HG03520 (cell line): ENCODE measurements around the gene AQP12B.
"Not testable (repeated sequence)": the region's sequence is repeated elsewhere in the genome, so short reads cannot be mapped to it uniquely, and the experiment has no call there.

Experiments
- ATAC-seq: cut with Tn5 transposase; IDR thresholded peaks from one replicate; pipeline ENCODE4 v1.9.1; 2021; ENCODE audit warnings: mild to moderate bottlenecking, moderate library complexity; ENCODE audit not compliant: unreplicated experiment

Gene AQP12B, protein sequence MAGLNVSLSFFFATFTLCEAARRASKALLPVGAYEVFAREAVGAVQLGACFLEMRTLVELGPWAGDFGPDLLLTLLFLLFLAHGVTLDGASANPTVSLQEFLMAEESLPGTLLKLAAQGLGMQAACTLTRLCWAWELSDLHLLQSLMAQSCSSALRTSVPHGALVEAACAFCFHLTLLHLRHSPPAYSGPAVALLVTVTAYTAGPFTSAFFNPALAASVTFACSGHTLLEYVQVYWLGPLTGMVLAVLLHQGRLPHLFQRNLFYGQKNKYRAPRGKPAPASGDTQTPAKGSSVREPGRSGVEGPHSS

DNA sequence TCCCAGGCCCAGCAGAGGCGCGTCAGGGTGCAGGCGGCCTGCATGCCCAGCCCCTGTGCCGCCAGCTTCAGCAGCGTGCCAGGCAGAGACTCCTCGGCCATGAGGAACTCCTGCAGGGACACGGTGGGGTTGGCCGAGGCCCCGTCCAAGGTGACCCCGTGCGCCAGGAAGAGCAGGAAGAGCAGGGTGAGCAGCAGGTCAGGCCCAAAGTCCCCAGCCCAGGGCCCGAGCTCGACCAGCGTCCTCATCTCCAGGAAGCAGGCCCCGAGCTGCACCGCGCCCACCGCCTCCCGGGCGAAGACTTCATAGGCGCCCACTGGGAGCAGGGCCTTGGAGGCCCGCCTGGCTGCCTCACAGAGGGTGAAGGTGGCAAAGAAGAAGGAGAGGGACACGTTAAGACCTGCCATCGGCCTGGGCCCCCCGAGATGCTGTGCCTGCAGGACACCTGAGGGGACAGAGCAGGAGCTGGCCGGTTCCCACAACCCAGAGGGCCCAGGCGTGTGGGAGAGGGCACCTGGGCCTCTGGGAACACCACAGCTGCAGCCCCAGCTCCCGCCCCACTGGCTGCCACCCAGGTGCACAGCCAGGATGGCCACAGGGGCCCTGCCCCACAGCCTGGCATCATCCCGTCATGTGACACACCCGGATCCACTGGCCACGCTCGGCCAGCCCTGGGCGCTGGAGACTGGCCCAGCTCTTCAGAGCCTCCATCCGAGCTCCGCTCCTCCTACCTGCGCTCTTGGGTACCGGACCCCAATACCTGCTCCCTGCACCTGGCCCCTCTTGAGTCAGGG is at the start of gene AQP12B:
AQP12B (minus strand) TSS at position 455 of the 794 bp plus-strand sequence; CDS start at position 407, 48 bp downstream.
- ATAC-seq: not testable (repeated sequence)

DNA sequence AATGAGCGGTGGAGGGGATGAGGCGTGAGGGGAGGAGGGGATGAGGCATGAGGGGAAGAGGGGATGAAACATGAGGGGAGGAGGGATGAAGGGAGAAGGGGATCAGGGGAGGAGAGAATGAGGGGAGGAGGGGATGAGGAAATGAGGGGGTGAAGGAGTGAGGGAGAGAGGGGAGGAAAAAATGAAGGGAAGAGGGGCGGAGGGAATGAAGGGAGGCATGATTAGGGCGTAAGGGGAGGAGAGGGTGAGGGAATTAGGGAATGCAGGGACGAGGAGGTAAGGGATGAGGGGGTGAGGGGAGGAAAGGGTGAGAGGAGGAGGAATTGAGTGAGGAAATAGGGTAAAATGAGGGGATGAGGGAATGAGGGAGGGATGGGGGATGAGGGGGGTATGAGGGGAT is 49.5 kb upstream of the AQP12B start:
- ATAC-seq: no peak

DNA sequence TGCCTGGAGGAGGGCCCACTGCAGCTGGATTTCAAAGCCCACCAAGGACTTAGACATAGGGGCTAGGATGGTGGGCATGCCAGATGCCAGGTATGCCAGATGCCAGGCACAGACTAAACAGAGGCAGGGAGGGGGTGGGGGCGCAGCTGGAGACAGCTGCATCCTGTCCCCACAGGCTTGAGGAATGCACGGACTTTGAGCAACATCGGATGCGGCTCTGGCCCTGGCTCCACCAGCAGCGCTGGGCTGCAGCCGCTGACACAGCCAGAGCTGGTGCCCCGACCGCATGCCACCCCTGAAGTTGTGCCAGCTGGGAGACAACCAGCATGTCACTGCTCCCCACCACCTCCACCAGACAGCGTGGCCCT is 48.5 kb upstream of the AQP12B start:
- ATAC-seq: no peak

DNA sequence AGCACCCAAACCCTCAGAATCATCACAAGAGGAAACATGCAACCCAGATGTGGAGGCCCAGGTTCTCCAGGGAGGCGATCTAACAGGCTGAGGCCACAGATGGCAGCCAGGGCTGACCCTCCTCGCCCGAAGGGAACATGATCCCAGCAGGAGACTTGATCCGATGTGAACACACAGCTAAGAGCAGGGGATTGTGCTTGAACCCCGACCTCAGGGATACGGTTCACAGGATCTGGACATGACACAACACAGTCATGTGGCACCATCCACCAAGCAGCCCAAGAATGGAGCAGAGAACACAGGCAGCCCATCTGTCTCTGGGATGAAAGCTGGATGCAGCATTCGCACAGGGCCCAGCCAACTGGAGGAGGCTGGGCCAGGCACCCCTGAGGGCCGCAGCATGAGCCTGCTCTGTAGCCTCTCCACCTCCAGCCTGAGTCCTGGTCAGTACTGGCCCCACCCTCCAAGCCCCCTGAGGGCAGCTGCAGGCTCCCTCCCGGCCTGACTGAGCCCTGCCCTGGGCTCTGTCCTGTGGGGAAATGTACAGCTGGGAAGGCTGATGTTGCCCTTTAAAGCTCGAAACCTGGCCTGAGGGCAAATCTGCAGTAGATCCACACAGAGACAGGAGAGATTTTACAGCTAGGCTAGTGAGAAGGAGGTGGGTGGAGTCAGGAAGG is 48.0 kb upstream of the AQP12B start:
- no peak for ATAC-seq

DNA sequence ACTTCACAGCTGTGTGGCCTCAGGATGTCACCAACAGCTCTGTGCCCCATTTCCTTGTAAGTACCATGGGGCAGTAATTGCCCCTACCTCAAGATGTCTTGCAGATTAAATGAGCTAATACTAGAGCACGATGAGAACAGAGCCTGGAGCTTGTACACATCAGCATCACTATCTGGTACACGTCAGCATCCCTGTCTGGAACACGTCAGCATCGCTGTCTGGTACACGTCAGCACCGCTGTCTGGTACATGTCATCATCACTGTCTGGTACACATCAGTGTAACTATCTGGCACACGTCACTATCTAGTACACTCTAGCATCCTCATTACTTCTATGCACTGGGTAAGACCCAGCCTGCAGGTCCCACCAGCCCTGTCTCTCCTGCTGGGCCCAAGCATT is 46.1 kb upstream of the AQP12B start:
- no peak for ATAC-seq

DNA sequence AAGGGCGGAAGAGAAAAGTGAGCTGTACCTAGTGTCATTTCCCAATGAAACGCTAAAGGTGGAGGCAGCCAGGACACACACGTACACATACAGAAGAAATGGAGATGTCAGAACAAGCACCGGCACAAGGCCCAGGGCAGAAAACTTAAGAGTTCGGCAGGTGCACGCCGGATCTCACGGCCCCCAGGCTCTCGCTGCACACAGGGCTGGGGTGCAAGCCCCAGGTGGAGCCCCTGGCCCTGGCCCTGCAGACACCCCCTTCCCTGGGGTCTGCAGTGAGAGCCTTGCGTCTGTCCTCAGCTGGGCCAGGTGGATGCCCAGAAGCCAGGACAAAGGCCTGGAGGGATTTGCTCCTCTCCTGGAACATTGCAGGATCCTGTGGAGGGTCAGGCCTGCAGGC is 45.7 kb upstream of the AQP12B start:
- no peak for ATAC-seq

DNA sequence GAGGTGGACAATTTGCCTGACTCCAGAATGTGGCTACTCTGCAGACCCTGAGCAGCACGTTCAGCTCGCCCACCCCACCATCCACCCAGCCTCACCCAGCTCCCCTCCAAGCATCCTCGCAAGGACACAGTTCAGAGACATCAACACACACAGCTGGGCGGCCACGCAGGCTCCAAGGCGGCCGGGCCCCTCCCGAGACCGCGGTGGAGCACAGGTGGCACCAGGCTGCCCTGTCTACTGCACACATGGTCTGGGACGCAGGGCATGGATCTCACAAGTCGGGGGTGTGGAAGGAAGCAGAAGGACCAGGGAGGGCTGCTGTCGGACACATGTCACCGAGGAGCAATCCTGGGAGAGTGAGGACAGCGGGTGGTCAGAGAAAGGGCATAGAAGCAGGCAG is 45.2 kb upstream of the AQP12B start:
- ATAC-seq: no peak

DNA sequence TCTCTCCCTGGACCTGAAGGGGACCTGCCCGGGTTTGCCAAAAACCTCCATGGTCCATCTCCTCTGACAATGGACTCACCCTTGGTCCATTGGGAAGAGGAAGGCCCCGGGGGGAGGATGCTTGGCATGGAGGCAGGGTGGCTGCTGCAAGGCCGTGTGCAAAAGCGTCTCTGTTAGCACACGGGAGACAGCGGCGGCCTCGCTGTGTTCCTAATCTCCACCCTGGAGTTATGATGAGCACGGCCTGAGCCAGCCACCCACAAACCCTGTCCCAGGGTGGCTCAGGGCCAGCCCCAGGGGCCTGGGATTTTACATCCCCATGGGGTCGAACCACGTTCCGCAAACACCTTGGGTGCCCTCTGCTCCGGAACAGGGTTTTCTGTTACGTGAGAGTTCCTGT is 44.8 kb upstream of the AQP12B start:
- no peak for ATAC-seq

DNA sequence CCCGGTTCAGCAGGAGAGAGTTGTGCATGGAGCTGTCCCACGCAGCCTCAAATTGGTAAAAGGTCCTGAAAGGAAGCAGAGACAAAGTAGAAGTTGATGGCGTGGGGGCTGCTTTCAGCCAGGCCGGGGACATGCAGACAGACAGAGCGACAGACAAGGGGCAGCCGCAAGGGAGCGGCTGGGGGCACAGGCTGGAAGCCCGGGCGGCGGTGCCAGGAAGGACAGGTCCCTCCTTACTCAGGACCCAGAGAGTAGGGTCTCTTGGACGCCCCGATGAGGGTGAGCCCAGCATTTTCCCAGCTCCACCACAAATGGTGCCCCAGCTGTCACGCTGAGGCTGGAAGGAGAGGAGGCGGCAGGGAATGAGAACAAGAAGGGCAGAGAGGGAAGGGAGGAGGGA is 44.2 kb upstream of the AQP12B start:
- no peak for ATAC-seq

DNA sequence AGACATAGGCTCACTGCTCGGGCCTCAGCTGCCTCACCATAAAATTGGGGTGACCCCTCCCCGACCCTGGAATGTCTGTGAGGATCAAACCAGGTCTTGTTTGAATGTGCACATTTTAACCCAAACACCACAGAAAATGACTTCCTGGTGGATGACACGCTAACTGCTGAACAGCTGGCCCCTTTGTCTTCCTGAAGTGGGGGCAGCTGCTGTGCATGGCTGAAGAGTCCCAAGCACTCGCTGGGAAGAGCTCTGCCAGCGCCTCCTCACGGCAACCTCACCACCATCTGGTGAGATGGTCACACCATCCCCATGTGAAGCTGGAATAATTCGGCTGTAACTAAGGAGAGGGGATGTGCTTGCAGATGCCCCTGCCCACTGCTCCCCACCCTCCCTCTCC is 43.0 kb upstream of the AQP12B start:
- ATAC-seq: no peak

DNA sequence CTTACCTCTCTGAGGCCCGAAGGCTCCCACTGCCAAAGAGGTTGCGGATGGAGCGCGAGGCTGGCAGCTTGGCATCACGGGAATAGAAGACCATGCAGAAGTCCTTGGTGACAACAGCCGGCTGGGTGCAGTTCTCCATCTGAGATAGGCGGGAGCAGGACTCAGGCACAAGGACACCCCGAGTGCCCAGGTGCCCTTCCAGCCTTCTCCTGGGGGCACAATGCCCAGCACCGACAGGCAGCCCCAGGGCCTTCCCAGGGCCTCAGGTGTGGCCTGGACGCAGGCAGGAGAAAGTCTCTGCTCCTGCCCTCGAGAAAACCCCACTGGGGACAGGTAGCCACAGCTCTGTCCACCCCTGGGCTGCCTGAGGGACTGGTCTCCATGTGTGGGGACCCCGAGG is 42.6 kb upstream of the AQP12B start:
- no peak for ATAC-seq

DNA sequence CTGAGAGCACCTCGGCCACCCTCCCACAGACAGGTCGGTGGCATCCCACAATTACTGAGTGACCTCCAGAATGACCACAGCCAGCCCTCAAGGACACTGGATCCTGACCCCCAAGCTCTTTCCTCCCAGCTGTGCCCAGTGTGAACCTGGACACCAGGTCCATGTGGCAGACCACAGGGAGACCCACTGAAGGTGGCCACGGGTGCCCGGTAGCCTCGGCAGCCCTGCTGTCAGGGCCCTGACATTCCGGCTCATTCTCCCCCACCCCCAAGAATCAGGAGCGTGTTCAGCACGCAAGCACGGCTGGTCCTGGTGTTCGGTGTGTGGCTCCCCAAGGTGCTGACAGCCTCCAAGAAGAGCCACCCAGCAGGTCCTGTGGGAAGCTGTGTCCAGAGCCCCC is 41.7 kb upstream of the AQP12B start:
- ATAC-seq: no peak

DNA sequence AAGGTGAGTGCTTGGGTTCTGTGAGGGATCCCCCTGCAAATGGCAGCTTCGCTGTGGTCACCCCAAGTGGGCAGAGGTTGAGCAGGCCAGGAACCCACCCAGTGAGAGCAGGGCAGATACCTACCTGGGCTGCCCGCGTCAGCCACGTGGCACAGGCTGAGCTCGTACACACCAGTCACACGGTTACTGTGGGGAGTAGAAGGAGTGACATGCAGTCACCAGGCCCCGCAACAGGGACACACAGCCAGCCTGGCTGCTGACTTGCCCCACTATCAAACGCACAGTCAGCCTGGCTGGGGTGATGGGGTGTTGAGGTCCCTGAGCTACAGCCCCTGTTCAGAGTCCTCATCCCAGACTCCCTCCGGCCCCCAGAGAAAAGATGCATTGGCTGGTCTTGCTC is 41.2 kb upstream of the AQP12B start:
- ATAC-seq: no peak

DNA sequence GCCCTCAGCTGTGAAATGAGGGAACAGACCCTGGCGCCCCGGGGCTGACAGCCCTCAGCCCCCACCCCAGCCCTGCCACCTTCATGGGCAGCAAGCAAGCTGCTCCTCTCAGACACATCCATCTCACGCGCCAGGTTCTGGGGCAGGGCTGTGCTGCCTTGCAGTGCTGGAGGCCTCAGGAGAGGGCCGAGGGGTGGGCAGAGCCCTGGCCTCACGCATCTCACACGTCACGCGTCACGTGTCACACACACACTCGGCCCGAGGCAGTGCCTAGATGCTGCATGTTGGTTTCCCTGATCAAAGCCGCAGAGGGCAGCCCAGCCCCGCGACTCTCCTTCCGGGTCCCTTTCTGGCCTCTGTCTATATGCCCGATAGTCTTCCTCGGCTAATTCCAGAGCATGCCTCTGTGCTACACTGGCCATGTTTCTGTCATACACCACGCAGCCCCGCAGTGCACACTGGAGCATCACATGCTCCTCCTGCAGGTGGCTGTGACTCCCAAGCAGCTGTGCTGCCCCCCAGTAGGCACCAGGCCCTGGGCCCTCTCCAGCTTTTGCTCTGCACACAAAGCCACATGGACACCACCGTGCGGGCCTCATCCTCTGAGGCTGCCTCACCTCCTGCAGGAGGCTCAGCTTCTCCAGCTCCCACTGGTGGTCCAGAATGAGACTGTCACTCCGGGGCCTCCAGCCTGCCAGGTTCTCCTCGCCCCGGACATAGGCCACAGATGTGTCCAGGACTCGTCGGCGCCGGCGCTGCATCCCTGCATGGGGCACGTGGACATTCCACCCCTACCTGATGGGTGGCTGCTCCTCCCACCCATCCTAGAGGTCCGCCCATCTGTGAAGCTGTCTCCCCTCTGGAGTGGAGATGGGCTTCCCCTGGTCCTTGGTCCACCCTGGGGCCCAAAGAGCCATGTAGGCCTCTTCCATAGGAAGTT is 40.4 kb upstream of the AQP12B start:
- ATAC-seq: no peak

DNA sequence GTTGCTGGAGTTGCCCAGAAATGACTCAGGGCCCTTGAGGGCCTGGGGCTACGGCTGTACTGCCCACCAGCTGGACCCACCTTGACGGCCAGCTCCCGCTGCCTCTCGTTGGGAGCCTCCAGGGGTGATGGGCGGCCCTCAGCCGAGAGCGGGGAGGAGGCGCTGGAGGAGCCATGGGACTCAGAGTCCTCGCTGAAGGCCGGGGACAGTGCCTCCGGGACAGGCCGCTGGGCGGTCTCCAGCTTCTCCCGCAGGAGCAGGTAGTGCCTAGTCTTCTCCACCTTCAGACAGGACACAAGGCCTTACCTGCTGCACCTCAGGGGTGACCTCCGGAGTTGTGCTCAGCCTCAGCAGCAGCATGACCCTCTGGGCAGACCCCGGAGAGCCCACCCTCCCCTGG is 39.7 kb upstream of the AQP12B start:
- no peak for ATAC-seq

DNA sequence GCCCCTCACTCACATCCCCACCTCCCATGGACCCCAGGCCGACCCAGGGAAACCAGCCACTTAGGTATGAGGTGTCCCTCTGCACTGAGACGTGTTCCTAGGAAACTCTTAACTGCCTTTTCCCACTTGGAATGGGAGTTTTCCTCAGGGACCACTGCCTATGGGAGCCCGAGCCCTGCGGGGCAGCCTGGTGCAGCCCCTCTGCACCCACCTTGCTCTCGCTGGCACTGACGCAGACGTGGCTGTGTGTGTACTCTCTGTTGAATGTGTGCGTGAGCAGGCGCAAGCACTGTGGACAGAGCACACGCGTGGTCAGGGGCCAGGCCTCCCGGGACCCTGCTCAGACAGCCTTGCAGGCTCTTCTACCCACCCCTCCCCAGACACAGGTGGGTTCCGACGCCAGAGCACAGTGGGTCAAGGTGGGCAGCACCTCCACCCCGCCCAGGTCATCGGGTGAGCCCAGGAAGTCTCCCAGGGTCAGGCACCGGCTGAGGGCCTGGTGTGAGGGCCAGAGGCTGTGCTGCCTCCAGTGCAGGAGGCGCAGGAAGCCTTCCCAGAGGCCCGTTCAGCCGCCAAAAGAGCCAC is 39.0 kb upstream of the AQP12B start:
- ATAC-seq: no peak

DNA sequence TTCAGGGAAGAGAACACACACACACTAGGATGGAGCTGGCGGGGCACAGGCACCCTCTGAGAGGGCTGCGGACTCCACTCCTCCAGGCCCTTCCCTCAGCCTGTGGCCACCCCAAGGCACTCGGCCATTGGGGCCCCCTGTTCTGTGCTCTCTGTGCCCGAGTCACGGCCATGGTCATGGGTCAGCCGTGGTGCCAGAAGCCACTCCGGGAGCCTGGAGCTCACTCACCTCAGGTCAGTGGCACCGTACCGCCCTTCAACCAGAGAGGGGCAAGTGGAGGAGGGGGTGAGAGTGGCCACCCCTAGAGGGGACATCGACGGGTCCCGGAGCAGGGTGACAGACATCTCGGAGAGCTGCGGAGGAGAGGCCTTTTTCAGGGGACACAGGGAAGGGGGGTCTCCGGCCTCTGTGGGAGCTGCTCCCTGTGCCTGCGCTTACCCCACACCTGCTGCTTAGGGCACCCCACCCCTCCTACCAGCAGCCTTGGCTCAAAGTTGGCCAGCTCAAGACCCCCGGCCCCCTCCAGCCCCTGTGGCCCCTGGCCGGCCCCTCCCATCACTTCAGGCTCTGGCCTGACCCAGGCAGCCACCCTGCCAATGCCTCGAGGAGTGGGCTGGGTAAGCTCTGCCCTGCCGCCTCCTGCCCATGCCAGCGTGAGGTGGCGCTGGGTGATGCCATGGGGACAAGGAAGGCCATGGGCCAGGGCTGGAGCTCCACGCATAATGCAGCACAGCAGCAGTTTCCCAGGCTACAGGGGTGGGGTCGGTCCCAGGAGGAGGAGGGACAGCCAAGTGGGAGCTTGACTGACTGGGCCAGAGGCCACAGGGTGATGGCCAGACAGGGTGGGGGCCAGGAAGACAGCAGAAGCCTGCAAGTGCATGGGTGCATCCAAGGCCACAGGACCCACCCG is 38.3 kb upstream of the AQP12B start:
- ATAC-seq: no peak

DNA sequence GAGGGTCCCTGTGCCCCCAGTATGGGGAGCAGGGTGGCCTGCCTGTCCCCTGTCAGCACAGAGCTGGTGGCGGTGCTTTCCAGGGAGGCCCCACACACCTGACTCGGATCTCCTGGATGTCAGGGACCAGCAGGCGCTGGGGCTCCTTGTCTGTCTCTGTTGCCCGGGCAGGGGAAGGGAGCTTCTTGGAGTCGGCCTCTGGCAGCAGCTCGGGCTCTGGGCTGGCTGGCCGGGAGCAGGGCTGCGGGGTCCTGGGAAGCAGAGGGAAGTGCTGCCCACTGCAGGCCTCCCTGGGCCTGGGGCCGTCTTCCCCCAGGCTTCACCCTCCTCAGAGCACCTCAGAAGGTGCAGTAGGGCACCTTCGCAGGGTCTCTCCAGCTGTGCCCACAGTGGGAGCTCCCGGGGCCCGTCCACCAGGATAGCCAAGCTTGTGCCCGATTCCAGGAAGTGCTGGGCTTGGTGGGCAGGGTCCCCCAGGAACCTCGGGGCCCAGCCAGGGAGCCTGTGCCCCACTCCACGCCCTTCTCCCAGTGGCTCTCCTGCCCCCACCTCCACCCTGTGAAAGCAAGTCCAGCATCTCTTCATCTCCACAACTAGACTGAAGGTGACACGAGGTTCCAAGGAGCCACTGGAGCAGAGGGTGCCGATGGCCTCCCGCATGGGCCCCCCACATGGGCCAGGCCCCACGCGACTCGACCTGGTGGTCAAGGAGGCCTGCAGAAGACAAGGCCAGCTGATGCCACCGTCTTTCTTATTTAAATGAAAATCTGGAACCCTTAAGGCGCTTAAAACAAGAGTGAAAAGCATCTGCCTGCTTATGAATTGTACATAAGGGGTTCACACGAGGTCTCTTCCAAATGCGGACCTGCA is 37.2 kb upstream of the AQP12B start:
- ATAC-seq: no peak
